Neuronal stem cell (in vitro differentiated cells): Measurements from ENCODE around the gene C1QL4.
A peak's percentile ranks its signal among the peaks of the same experiment; 100 is the strongest.
"Not testable (repeated sequence)": the region's sequence is repeated elsewhere in the genome, so short reads cannot be mapped to it uniquely, and the experiment has no call there.

Experiments
- DNase-seq: peaks from one replicate; pipeline ENCODE4 v3.0.0-alpha.2; 2013; ENCODE audit warnings: low spot score
- H2AFZ ChIP-seq: one replicate; pipeline ENCODE4 v1.6.1; 2013; ENCODE audit warnings: mild to moderate bottlenecking, low read length, inconsistent platforms
- H2AK5ac ChIP-seq: 2 replicates; pipeline ENCODE4 v1.6.1; 2013; ENCODE audit warnings: low read depth, mild to moderate bottlenecking, inconsistent platforms, low read length, moderate library complexity, mixed read lengths
- H2BK120ac ChIP-seq: 2 replicates; pipeline ENCODE4 v1.6.1; 2013; ENCODE audit warnings: low read depth, mild to moderate bottlenecking, inconsistent platforms, low read length, moderate library complexity, mixed read lengths
- H2BK12ac ChIP-seq: one replicate; pipeline ENCODE4 v1.6.1; 2013; ENCODE audit warnings: low read length, inconsistent platforms
- H2BK15ac ChIP-seq: 2 replicates; pipeline ENCODE4 v1.6.1; 2013; ENCODE audit warnings: mild to moderate bottlenecking, low read length, inconsistent platforms, mixed read lengths
- H2BK5ac ChIP-seq: one replicate; pipeline ENCODE4 v1.6.1; 2013; ENCODE audit warnings: inconsistent platforms, mild to moderate bottlenecking, low read length, moderate library complexity
- H3K14ac ChIP-seq: one replicate; pipeline ENCODE4 v1.6.1; 2013; ENCODE audit warnings: low read length, inconsistent platforms
- H3K18ac ChIP-seq: 2 replicates; pipeline ENCODE4 v1.6.1; 2013; ENCODE audit warnings: low read length, inconsistent platforms
- H3K23ac ChIP-seq: 2 replicates; pipeline ENCODE4 v1.6.1; 2013; ENCODE audit warnings: low read depth, mild to moderate bottlenecking, mixed read lengths, low read length, inconsistent platforms; ENCODE audit not compliant: poor library complexity
- H3K27ac ChIP-seq: replicated peaks from 3 replicates; pipeline ENCODE4 v1.5.1; 2013; ENCODE audit warnings: low read length, inconsistent platforms
- H3K27me3 ChIP-seq, 3 experiments: 2 replicates each; pipeline ENCODE4 v1.6.1; 2013; ENCODE audit warnings: low read length in 3 of 3, mild to moderate bottlenecking in 2 of 3, inconsistent platforms in 1 of 3, low read depth in 1 of 3, mixed read lengths in 1 of 3, moderate library complexity in 1 of 3; ENCODE audit not compliant: control insufficient read depth in 3 of 3, insufficient read depth in 3 of 3
- H3K36me3 ChIP-seq, 2 donors: replicated peaks in 1 of 2; 2 replicates each; pipeline ENCODE4 v1.6.1; 2013; ENCODE audit warnings: low read length in 2 of 2; ENCODE audit not compliant: control insufficient read depth in 2 of 2, insufficient read depth in 2 of 2
- H3K4ac ChIP-seq: 2 replicates; pipeline ENCODE4 v1.6.1; 2013; ENCODE audit warnings: inconsistent platforms, mild to moderate bottlenecking, low read length, moderate library complexity
- H3K4me1 ChIP-seq, 2 donors: 1 replicate in 1 of 2; 2 replicates in 1 of 2; pipeline ENCODE4 v1.6.1; 2013; ENCODE audit warnings: low read length in 2 of 2, low read depth in 1 of 2; ENCODE audit not compliant: control insufficient read depth in 2 of 2, insufficient read depth in 1 of 2
- H3K4me2 ChIP-seq: one replicate; pipeline ENCODE4 v1.6.1; 2013; ENCODE audit warnings: mild to moderate bottlenecking, low read length, inconsistent platforms; ENCODE audit not compliant: insufficient read depth, poor library complexity, severe bottlenecking
- H3K4me3 ChIP-seq, 2 donors: 2 replicates each; pipeline ENCODE4 v1.5.1; 2013; ENCODE audit warnings: low read length in 2 of 2, mild to moderate bottlenecking in 2 of 2, inconsistent platforms in 1 of 2, moderate library complexity in 1 of 2
- H3K79me1 ChIP-seq: one replicate; pipeline ENCODE4 v1.6.1; 2013; ENCODE audit warnings: low read depth, mild to moderate bottlenecking, inconsistent platforms, low read length, moderate library complexity
- H3K9ac ChIP-seq: one replicate; pipeline ENCODE4 v1.6.1; 2013; ENCODE audit warnings: mild to moderate bottlenecking, low read depth, low read length, inconsistent platforms; ENCODE audit not compliant: poor library complexity
- H3K9me3 ChIP-seq, 2 donors: replicated peaks in 1 of 2; 2 replicates each; pipeline versions ENCODE3 to v1.6.1; 2013; ENCODE audit warnings: low read length in 2 of 2, mild to moderate bottlenecking in 2 of 2, inconsistent platforms in 1 of 2, low read depth in 1 of 2, mixed read lengths in 1 of 2, moderate library complexity in 1 of 2; ENCODE audit not compliant: control insufficient read depth in 2 of 2, insufficient read depth in 1 of 2
- H4K8ac ChIP-seq: one replicate; pipeline ENCODE4 v1.6.1; 2013; ENCODE audit warnings: low read depth, mild to moderate bottlenecking, inconsistent platforms, low read length, moderate library complexity
- H4K91ac ChIP-seq: one replicate; pipeline ENCODE4 v1.6.1; 2013; ENCODE audit warnings: low read length, low read depth, mild to moderate bottlenecking, inconsistent platforms; ENCODE audit not compliant: poor library complexity
- WGBS, 2 donors: extraction: QIAGEN DNeasy Blood & Tissue Kit; methylation state at CpG; one replicate each; pipeline ENCODE4 v1.1.7; 2013; ENCODE audit warnings: missing lambda C conversion rate in 2 of 2, mixed read lengths in 1 of 2; ENCODE audit not compliant: insufficient read length in 2 of 2, insufficient replicate concordance in 1 of 2; ENCODE audit errors: extremely low coverage in 2 of 2; 5-methylcytosine and 5-hydroxymethylcytosine counted together

Gene C1QL4

GRCh38 chr12:49322367-49322707, 14.7 kb downstream of the C1QL4 start:
- Histone ChIP-seq H4K91ac (no peak overlapping the region), H3K27ac (no peak overlapping the region), H3K9ac (no peak overlapping the region), H3K4ac (no peak overlapping the region), H2AFZ (peak overlapping the region; percentile 91), H3K14ac (no peak overlapping the region), H3K23ac (no peak overlapping the region), H2AK5ac (peak overlapping the region; percentile 14), H3K4me3 (peak overlapping the region; percentile 81 to 85), H3K18ac (no peak overlapping the region), H4K8ac (no peak overlapping the region), H3K36me3 (peaks cover 18 to 35% of the 10 kb centered on the region in 2 donors), H2BK15ac (no peak overlapping the region), H2BK12ac (no peak overlapping the region), H3K79me1 (peaks cover 10% of the 10 kb centered on the region), H2BK120ac (no peak overlapping the region), H2BK5ac (no peak overlapping the region), H3K4me1 (peaks cover 9% of the 10 kb centered on the region in 2 donors), H3K27me3 (peaks cover 0 to 7% (median 0%) of the 10 kb centered on the region in 3 experiments), H3K4me2 (peak overlapping the region; percentile 62), H3K9me3 (no peaks in the 10 kb centered on the region)
- no peak for DNase-seq
- no CpG with 5 or more reads among the region's 12 CpGs for WGBS, 2 donors

DNA sequence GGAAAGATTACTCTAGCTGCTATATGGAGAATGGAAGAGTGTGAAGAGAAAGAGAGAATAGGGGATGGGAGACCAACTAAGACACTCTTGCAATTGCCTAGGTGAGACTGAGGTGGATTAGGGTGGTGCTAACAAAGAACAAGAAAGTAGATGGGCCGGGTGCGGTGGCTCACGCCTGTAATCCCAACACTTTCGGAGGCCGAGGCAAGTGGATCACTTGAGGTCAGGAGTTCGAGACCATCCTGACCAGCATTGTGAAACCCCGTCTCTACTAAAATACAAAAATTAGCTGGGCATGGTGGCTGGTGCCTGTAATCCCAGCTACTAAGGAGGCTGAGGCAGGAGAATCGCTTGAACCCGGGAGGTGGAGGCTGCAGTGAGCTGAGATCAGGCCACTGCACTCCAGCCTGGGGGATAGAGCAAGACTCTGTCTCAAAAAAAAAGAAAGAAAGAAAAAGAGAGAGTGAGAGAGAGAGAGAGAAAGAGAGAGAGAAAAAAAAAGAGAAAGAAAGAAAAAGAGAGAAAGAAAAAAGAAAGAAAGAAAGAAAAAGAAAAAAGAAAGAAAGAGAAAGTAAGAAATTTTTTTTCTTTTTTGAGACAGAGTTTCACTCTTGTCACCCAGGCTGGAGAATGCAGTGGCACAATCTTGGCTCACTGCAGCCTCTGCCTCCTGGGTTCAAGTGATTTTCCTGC, 16.4 kb downstream of the C1QL4 start:
- H2AFZ ChIP-seq, H2BK15ac ChIP-seq, H3K9me3 ChIP-seq, DNase-seq, H3K18ac ChIP-seq, H3K4me3 ChIP-seq, H3K79me1 ChIP-seq, H2BK12ac ChIP-seq, H2AK5ac ChIP-seq, H3K4ac ChIP-seq, H3K14ac ChIP-seq, H2BK5ac ChIP-seq, H3K27me3 ChIP-seq, H4K91ac ChIP-seq, H3K9ac ChIP-seq, H2BK120ac ChIP-seq, H3K4me1 ChIP-seq, H3K23ac ChIP-seq, H3K4me2 ChIP-seq, H4K8ac ChIP-seq, H3K27ac ChIP-seq: not testable (repeated sequence)
- peaks cover 1 to 17% of the 10 kb centered on the region in 2 donors for H3K36me3 ChIP-seq
- no CpG with 5 or more reads among the region's 9 CpGs for WGBS, 2 donors

DNA sequence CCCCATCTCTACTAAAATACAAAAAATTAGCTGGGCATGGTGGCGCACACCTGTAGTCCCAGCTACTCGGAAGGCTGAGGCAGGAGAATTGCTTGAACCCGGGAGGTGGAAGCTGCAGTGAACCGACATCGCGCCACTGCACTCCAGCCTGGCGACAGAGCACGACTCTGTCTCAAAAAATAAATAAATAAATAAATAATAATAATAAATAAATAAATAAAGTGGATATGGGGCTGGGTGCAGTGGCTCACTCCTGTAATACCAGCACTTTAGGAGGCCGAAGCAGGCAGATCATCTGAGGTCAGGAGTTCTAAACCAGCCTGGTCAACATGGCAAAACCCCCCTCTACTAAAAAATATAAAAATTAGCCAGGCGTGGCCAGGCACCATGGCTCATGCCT, 19.9 kb downstream of the C1QL4 start:
- H3K9ac ChIP-seq, H3K23ac ChIP-seq, H3K18ac ChIP-seq, H3K4me3 ChIP-seq, H2AFZ ChIP-seq, H4K8ac ChIP-seq, H3K4me1 ChIP-seq, H3K79me1 ChIP-seq, H3K27ac ChIP-seq, H3K9me3 ChIP-seq, H2BK5ac ChIP-seq, H2BK12ac ChIP-seq, H3K14ac ChIP-seq, H3K4me2 ChIP-seq, H4K91ac ChIP-seq, H3K4ac ChIP-seq, DNase-seq, H2BK120ac ChIP-seq, H2AK5ac ChIP-seq, H3K36me3 ChIP-seq, H2BK15ac ChIP-seq: not testable (repeated sequence)
- peaks cover 0 to 12% (median 0%) of the 10 kb centered on the region in 3 experiments for H3K27me3 ChIP-seq
- WGBS, 2 donors = no CpG with 5 or more reads among the region's 10 CpGs

DNA sequence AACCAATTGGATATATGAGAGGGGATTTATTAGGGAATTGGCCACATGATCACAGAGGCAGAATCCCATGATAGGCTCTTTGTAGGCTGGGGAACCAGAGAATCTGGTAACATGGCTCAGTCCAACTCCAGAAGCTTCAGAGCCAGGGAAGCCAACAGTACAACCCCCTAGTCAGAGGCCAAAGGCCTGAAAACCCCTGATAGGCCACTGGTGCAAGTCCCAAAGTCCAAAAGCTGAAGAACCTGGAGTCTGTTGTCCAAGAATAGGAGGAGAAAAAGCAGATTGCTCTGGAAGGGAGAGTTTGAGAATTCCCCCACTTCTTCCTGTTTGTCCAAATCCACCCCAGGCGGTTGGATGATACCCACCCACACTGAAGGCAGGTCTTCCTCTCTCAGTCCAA, 22.2 kb downstream of the C1QL4 start:
- WGBS, 2 donors = no CpG with 5 or more reads among the region's 1 CpG

More for the DNA sequence above, 22.2 kb downstream of the C1QL4 start:
- H2AFZ ChIP-seq = no peak overlapping the region
- no peaks in the 10 kb centered on the region for H3K4me1 ChIP-seq
- no peak overlapping the region for H2BK15ac ChIP-seq
- no peak overlapping the region for H3K4me3 ChIP-seq
- H3K4me2 ChIP-seq = no peak overlapping the region
- H3K4ac ChIP-seq = no peak overlapping the region
- no peak overlapping the region for H2BK120ac ChIP-seq
- H2AK5ac ChIP-seq = no peak overlapping the region
- H3K79me1 ChIP-seq = no peaks in the 10 kb centered on the region
- no peak for DNase-seq
- H3K23ac ChIP-seq = no peak overlapping the region
- H4K8ac ChIP-seq = no peak overlapping the region
- no peak overlapping the region for H3K27ac ChIP-seq
- no peak overlapping the region for H2BK12ac ChIP-seq
- peaks cover 0 to 12% (median 0%) of the 10 kb centered on the region in 3 experiments for H3K27me3 ChIP-seq
- H2BK5ac ChIP-seq = no peak overlapping the region
- no peaks in the 10 kb centered on the region for H3K9me3 ChIP-seq
- H4K91ac ChIP-seq = no peak overlapping the region
- no peak overlapping the region for H3K14ac ChIP-seq
- no peak overlapping the region for H3K18ac ChIP-seq
- H3K36me3 ChIP-seq = no peaks in the 10 kb centered on the region
- H3K9ac ChIP-seq = no peak overlapping the region
